ENCODE results near the gene PPP6R3.

PPP6R3 gene

DNA sequence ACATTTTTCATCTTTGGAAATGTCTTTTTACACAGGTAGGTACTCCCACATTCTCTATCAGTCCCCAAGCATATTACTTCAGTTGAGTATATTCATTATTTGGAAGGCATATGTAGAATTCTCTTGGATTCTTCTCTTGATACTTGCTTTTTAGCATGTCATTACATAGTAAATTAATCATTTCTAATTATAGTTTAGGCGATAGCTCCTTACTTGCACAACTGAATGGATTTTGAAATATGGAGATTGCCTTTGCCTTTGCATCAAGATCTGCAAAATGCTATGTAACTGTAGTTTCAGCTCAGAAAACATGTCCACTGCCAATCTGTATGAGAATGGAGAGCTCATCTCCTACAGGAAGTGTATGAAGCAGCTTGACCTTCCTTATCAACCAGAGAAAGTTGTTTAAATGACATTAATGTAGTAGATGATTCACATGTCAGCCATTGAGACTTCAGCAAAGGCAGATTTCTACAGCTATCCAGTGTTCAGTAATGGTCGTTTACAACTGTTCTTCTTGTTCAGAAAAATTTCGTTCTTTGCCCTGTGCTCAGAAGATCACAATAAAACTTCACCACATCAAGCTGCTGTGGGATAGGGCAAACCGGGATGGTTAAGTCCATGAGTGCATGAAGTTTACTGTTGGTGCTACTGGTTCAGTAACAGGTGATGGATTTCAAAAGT is 61.6 kb downstream of the PPP6R3 start:
- TF ChIP-seq, protein P1, sequence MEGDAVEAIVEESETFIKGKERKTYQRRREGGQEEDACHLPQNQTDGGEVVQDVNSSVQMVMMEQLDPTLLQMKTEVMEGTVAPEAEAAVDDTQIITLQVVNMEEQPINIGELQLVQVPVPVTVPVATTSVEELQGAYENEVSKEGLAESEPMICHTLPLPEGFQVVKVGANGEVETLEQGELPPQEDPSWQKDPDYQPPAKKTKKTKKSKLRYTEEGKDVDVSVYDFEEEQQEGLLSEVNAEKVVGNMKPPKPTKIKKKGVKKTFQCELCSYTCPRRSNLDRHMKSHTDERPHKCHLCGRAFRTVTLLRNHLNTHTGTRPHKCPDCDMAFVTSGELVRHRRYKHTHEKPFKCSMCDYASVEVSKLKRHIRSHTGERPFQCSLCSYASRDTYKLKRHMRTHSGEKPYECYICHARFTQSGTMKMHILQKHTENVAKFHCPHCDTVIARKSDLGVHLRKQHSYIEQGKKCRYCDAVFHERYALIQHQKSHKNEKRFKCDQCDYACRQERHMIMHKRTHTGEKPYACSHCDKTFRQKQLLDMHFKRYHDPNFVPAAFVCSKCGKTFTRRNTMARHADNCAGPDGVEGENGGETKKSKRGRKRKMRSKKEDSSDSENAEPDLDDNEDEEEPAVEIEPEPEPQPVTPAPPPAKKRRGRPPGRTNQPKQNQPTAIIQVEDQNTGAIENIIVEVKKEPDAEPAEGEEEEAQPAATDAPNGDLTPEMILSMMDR (IDR thresholded peaks at IDR 0.05; ENCODE audit: low read depth, low read length, missing control alignments) = no peak
- in situ Hi-C loops (cut with HindIII; ENCODE audit: low pct_ligation_motif_present, low sequenced_read_pairs) = no loop called here
- no peak overlapping the region for H3K4me3 ChIP-seq (ENCODE audit: low read depth, low read length)
- no peaks in the 10 kb centered on the region for H3K27me3 ChIP-seq (replicated peaks)
- no peak for DNase-seq
- peaks cover 19% of the 10 kb centered on the region for H3K36me3 ChIP-seq (replicated peaks)
- no peak overlapping the region for H3K27ac ChIP-seq

DNA sequence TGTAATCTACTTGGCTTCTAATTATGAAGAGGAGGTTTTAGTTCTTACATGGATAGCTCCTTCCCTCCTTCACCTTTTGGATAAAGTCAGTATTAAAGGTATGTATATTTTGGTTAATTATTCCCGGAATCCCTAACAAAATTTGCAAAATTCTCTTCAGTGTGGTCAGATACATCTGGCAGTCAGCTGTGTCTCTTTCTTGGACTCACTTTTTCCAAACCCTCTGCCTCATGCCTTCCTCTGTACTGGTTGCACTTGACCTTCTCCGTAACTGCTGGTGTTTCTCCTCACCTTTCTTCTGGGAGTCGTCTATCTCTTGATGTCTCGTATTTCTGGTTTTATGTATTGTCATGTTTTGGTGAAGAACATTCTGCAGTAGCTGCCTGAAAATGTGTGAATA is 62.5 kb downstream of the PPP6R3 start:
- H3K27me3 ChIP-seq (replicated peaks) = no peaks in the 10 kb centered on the region
- in situ Hi-C loops (cut with HindIII; ENCODE audit: low pct_ligation_motif_present, low sequenced_read_pairs) = no loop called here
- H3K27ac ChIP-seq = no peak overlapping the region
- peaks cover 23% of the 10 kb centered on the region for H3K36me3 ChIP-seq (replicated peaks)
- no peak for DNase-seq
- H3K4me3 ChIP-seq (ENCODE audit: low read depth, low read length) = no peak overlapping the region
- TF ChIP-seq, protein P1 (IDR thresholded peaks at IDR 0.05; ENCODE audit: low read depth, low read length, missing control alignments) = no peak

DNA sequence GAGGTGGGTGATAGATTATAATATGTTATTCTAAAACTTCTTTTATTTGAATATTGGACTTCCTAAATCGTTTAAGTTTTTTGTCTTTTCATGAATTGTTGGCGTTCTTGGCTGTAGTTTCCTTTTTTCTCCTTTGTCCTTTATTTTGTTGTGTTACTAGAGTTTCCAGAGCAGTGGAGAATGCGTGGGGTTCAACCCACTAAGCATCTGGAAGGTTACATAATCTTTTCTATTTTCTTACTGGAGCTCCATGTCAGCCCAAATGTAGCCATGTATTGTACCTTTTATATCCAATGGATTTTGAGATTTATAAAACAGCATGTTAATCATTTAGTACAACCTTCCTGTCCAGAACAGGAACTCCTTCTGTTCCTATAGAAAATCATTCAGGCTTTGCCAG is 63.2 kb downstream of the PPP6R3 start:
- in situ Hi-C loops (cut with HindIII; ENCODE audit: low pct_ligation_motif_present, low sequenced_read_pairs) = no loop called here
- no peak overlapping the region for H3K4me3 ChIP-seq (ENCODE audit: low read depth, low read length)
- H3K36me3 ChIP-seq (replicated peaks) = peaks cover 24% of the 10 kb centered on the region
- no peak for DNase-seq
- no peak overlapping the region for H3K27ac ChIP-seq
- H3K27me3 ChIP-seq (replicated peaks) = no peaks in the 10 kb centered on the region
- TF ChIP-seq, protein P1 (IDR thresholded peaks at IDR 0.05; ENCODE audit: low read depth, low read length, missing control alignments) = no peak

DNA sequence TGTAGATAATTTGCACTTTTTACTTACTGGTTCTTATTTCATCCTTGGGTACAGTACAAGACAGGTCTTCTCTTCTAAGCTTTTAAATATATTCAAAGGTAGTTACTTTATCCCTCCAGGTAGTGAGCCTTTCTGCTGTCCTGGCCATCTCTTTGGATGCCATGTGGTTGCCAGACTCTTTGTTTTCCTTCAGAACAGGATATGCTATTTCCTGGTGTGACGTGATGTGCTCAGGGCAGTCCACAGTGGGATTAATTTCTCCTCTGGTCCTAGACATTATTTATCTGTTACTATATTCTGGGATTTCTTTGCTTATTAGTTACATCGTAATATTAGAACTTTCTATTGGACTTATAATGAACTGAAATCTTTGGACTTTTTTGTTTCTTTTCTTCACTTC is 63.7 kb downstream of the PPP6R3 start:
- Histone ChIP-seq H3K4me3 (ENCODE audit: low read depth, low read length) (no peak overlapping the region), H3K36me3 (replicated peaks) (peaks cover 26% of the 10 kb centered on the region), H3K27ac (no peak overlapping the region), H3K27me3 (replicated peaks) (no peaks in the 10 kb centered on the region)
- TF ChIP-seq, protein P1 (IDR thresholded peaks at IDR 0.05; ENCODE audit: low read depth, low read length, missing control alignments) = no peak
- no peak for DNase-seq
- in situ Hi-C loops (cut with HindIII; ENCODE audit: low pct_ligation_motif_present, low sequenced_read_pairs) = no loop called here

DNA sequence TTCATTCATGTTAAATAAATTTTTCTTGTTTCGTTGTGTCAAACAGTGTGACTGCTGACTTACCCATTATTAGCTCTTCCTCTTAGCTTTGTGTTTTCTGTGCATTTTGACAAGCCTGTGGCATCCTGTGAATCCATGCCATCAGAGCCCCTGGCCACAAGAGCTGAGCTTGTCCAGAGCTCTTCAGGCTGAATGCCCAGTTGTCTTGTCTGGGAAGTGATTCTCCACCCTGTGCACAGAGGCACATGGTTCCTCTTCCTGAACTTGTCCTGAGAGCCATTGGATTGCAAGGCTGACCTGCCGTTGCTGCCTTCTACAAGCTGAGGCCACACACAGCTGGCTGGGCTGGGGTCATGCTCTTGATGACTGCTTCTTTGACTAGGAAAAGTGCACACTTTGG is 64.1 kb downstream of the PPP6R3 start:
- TF ChIP-seq, protein P1 (IDR thresholded peaks at IDR 0.05; ENCODE audit: low read depth, low read length, missing control alignments) = no peak
- in situ Hi-C loops (cut with HindIII; ENCODE audit: low pct_ligation_motif_present, low sequenced_read_pairs) = no loop called here
- Histone ChIP-seq H3K27ac (no peak overlapping the region), H3K36me3 (replicated peaks) (peaks cover 26% of the 10 kb centered on the region), H3K27me3 (replicated peaks) (no peaks in the 10 kb centered on the region), H3K4me3 (ENCODE audit: low read depth, low read length) (no peak overlapping the region)
- DNase-seq = no peak

DNA sequence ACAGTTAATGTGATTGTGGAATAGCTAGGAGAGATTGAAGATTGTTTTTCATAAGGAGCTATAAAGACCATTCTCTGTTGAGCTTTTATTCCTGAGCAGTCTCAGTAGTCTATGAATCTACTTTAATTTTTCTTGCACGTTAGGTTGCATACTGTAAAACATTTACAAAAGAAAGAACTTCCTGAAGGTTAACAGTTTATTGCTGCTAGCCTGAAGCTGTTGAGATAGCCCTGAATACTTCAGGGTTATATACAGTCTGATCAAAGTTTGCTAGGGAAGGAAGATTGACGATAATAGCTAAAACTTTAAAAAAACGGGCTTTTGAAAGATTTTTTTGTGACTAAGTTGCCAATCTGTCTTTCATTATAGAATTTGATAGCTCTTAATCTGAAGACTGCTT is 64.8 kb downstream of the PPP6R3 start:
- H3K36me3 ChIP-seq (replicated peaks) = peaks cover 22% of the 10 kb centered on the region
- no peaks in the 10 kb centered on the region for H3K27me3 ChIP-seq (replicated peaks)
- no peak overlapping the region for H3K4me3 ChIP-seq (ENCODE audit: low read depth, low read length)
- TF ChIP-seq, protein P1 (IDR thresholded peaks at IDR 0.05; ENCODE audit: low read depth, low read length, missing control alignments) = no peak
- H3K27ac ChIP-seq = no peak overlapping the region
- in situ Hi-C loops (cut with HindIII; ENCODE audit: low pct_ligation_motif_present, low sequenced_read_pairs) = no loop called here
- no peak for DNase-seq
